Keratinocyte (primary cell): ENCODE data around the gene ITGAE. TPM values are rescaled to one million over a fixed set of nuclear protein-coding genes. Genes with fewer than 3 reads are reported as not detected.

Experiments used
- DNase-seq: peaks from one replicate; pipeline ENCODE4 v3.0.0-alpha.2; 2011; ENCODE audit warnings: low read depth, missing footprints, low spot score
- FAIRE-seq: peaks from 2 replicates; lab custom pipeline; 2011; peaks lifted over from hg19 to GRCh38; lab: Jason Lieb, UNC
- H2AFZ ChIP-seq: 2 replicates; pipeline ENCODE4 v1.6.0; 2012; ENCODE audit warnings: low read length, control low read depth, inconsistent platforms; ENCODE audit not compliant: control insufficient read depth
- H3K27ac ChIP-seq: 2 replicates; pipeline ENCODE4 v1.5.1; 2011; ENCODE audit warnings: low read length; ENCODE audit not compliant: control insufficient read depth, insufficient read depth
- H3K27me3 ChIP-seq: 3 replicates; pipeline ENCODE4 v1.6.0; 2011; ENCODE audit warnings: low read length; ENCODE audit not compliant: control insufficient read depth, insufficient read depth; ENCODE audit errors: extremely low read depth
- H3K36me3 ChIP-seq, 2 experiments: 2 replicates in 1 of 2; 3 replicates in 1 of 2; pipeline ENCODE4 v1.5.1; 2011; ENCODE audit warnings: low read length in 2 of 2, mild to moderate bottlenecking in 1 of 2; ENCODE audit not compliant: control insufficient read depth in 2 of 2, insufficient read depth in 2 of 2; ENCODE audit errors: extremely low read depth in 1 of 2
- H3K4me1 ChIP-seq: 3 replicates; pipeline ENCODE4 v1.5.1; 2011; ENCODE audit warnings: low read length; ENCODE audit not compliant: control insufficient read depth, insufficient read depth; ENCODE audit errors: extremely low read depth
- H3K4me2 ChIP-seq: 3 replicates; pipeline ENCODE4 v1.6.0; 2011; ENCODE audit warnings: low read depth, low read length; ENCODE audit not compliant: control insufficient read depth, insufficient read depth; ENCODE audit errors: extremely low read depth
- H3K4me3 ChIP-seq, 3 experiments: fragments of 200-600 bp in 1 of 3; sonication (generic) in 1 of 3; 2 replicates in 2 of 3; 3 replicates in 1 of 3; pipeline ENCODE4 v1.5.1; 2011 to 2016; ENCODE audit warnings: low read length in 3 of 3, mild to moderate bottlenecking in 3 of 3, control low read depth in 2 of 3, inconsistent platforms in 1 of 3, low read depth in 1 of 3, mixed read lengths in 1 of 3, mixed run types in 1 of 3, moderate library complexity in 1 of 3; ENCODE audit not compliant: control insufficient read depth in 2 of 3, insufficient read depth in 2 of 3; ENCODE audit errors: extremely low read depth in 1 of 3
- H3K79me2 ChIP-seq: 2 replicates; pipeline ENCODE4 v1.6.0; 2012; ENCODE audit warnings: low read length; ENCODE audit not compliant: control insufficient read depth, insufficient read depth
- H3K9ac ChIP-seq: 3 replicates; pipeline ENCODE4 v1.6.0; 2011; ENCODE audit warnings: low read length; ENCODE audit not compliant: control insufficient read depth, insufficient read depth; ENCODE audit errors: extremely low read depth
- H3K9me1 ChIP-seq: 3 replicates; pipeline ENCODE4 v1.6.0; 2011; ENCODE audit warnings: low read length; ENCODE audit not compliant: control insufficient read depth, insufficient read depth; ENCODE audit errors: extremely low read depth
- H3K9me3 ChIP-seq: 2 replicates; pipeline ENCODE4 v1.5.1; 2012; ENCODE audit warnings: low read depth, low read length; ENCODE audit not compliant: control insufficient read depth
- H4K20me1 ChIP-seq: 3 replicates; pipeline ENCODE4 v1.6.0; 2011; ENCODE audit warnings: low read length; ENCODE audit not compliant: control insufficient read depth, insufficient read depth; ENCODE audit errors: extremely low read depth
- CTCF ChIP-seq, 3 experiments: IDR thresholded peaks in 1 of 3; conservative IDR thresholded peaks in 1 of 3; optimal IDR thresholded peaks in 1 of 3; 2 replicates in 2 of 3; 3 replicates in 1 of 3; pipeline versions ENCODE3 to v1.5.1; 2011; ENCODE audit warnings: low read length in 3 of 3, mild to moderate bottlenecking in 3 of 3, moderate library complexity in 2 of 3, control low read depth in 1 of 3, inconsistent platforms in 1 of 3; ENCODE audit not compliant: insufficient read depth in 2 of 3; ENCODE audit errors: extremely low read depth in 1 of 3
- EZH2 ChIP-seq: IDR thresholded peaks from one replicate; pipeline ENCODE4 v1.6.1; 2012; ENCODE audit warnings: inconsistent platforms, mild to moderate bottlenecking, low read length, moderate library complexity
- dilution Hi-C: fragments of 300-500 bp; cut with MboI; formaldehyde crosslinking; loops from one replicate; pipeline ENCODE4 v1.7.0; 2020; ENCODE audit warnings: low sequenced_read_pairs; ENCODE audit not compliant: extremely low pct_ligation_motif_present
- polyA plus RNA-seq, 5 experiments: library from polyadenylated mRNA; depleted of rRNA in 3 of 5; stranded (reverse) in 3 of 5; stranded (forward) in 1 of 5; unstranded in 1 of 5; fragments of >200 nt; gene quantifications; 1 replicate in 1 of 5; 2 replicates in 3 of 5; 3 replicates in 1 of 5; pipeline versions ENCODE4 v1.2.1 to v1.2.3, GENCODE V29; 2011 to 2012; ENCODE audit warnings: missing spikeins in 2 of 5, low read depth in 1 of 5, low replicate concordance in 1 of 5

Gene ITGAE
- polyA plus RNA-seq, 1 donor (not counting 4 experiments of a cell fraction or from before 2014, with no cell fraction given) = 66.6 TPM

GRCh38 chr17:3817851-3818605 lies 17.0 kb upstream of the ITGAE start:
- Histone ChIP-seq H2AFZ (no peak overlapping the region), H3K79me2 (no peaks in the 10 kb centered on the region), H3K36me3 (peaks cover 9 to 25% of the 10 kb centered on the region in 2 experiments), H4K20me1 (no peaks in the 10 kb centered on the region), H3K27ac (no peak overlapping the region), H3K9ac (no peak overlapping the region), H3K4me2 (no peak overlapping the region), H3K4me1 (peaks cover 8% of the 10 kb centered on the region), H3K27me3 (no peaks in the 10 kb centered on the region), H3K9me3 (no peaks in the 10 kb centered on the region), H3K4me3 (no peak overlapping the region), H3K9me1 (no peaks in the 10 kb centered on the region)
- dilution Hi-C loops = no loop called here
- FAIRE-seq (no peak), DNase-seq (no peak)
- TF ChIP-seq CTCF (optimal IDR thresholded peaks at IDR 0.05 in 1 of 3, IDR thresholded peaks at IDR 0.05 in 1 of 3, conservative IDR thresholded peaks at IDR 0.05 in 1 of 3; ENCODE audit: extremely low read depth in 1 of 3, insufficient read depth in 2 of 3, low read length in 3 of 3) (no peak), EZH2 (no peak)

GRCh38 chr17:3815925-3816324 lies 14.9 kb upstream of the ITGAE start:
- no peaks in the 10 kb centered on the region for H3K27me3 ChIP-seq
- no peak overlapping the region for H3K4me2 ChIP-seq
- H3K79me2 ChIP-seq = no peaks in the 10 kb centered on the region
- no peak overlapping the region for H3K9ac ChIP-seq
- DNase-seq (no peak), FAIRE-seq (no peak)
- peaks cover 3 to 29% of the 10 kb centered on the region in 2 experiments for H3K36me3 ChIP-seq
- dilution Hi-C loops = no loop called here
- H3K9me1 ChIP-seq = no peaks in the 10 kb centered on the region
- H3K27ac ChIP-seq = no peak overlapping the region
- no peak overlapping the region for H2AFZ ChIP-seq
- TF ChIP-seq CTCF (optimal IDR thresholded peaks at IDR 0.05 in 1 of 3, IDR thresholded peaks at IDR 0.05 in 1 of 3, conservative IDR thresholded peaks at IDR 0.05 in 1 of 3; ENCODE audit: extremely low read depth in 1 of 3, insufficient read depth in 2 of 3, low read length in 3 of 3) (peak; percentile 13 to 33 (median 26)), EZH2 (no peak)
- peaks cover 18% of the 10 kb centered on the region for H3K4me1 ChIP-seq
- no peak overlapping the region for H3K4me3 ChIP-seq
- no peaks in the 10 kb centered on the region for H3K9me3 ChIP-seq
- H4K20me1 ChIP-seq = no peaks in the 10 kb centered on the region
